WTC11 (cell line): ENCODE measurements around the gene DDX10. TPM values are rescaled to one million over a fixed set of nuclear protein-coding genes. Genes with fewer than 3 reads are reported as not detected.

Experiments
- ATAC-seq: fragments of 200-7000 bp; cut with Tn5 transposase; 2 replicates; pipeline ENCODE4 v1.10.0; 2021; ENCODE audit warnings: mild to moderate bottlenecking, moderate library complexity
- CTCF ChIA-PET: fragments of 300-600 bp; sonication (Branson Sonifier 250); formaldehyde crosslinking; loops from one replicate; lab custom pipeline; 2021; ENCODE audit warnings: antibody characterized with exemption; lab: Charles Lee
- POLR2A ChIA-PET: fragments of 350-600 bp; sonication (Branson Sonifier 250); formaldehyde crosslinking; loops from one replicate; lab custom pipeline; 2021; ENCODE audit warnings: antibody characterized with exemption; lab: Charles Lee
- DNase-seq: peaks from one replicate; pipeline ENCODE4 v3.0.0; 2021; ENCODE audit warnings: low spot score
- H3K27ac Mint-ChIP-seq: 2 replicates; pipeline ENCODE4 v1.8.0; 2021; ENCODE audit warnings: mixed read lengths
- H3K27me3 Mint-ChIP-seq: 2 replicates; pipeline ENCODE4 v1.8.0; 2021; ENCODE audit warnings: low read depth, mild to moderate bottlenecking, moderate library complexity, mixed read lengths
- H3K36me3 Mint-ChIP-seq: 2 replicates; pipeline ENCODE4 v1.8.0; 2021; ENCODE audit warnings: mixed read lengths
- H3K4me1 Mint-ChIP-seq: 2 replicates; pipeline ENCODE4 v1.8.0; 2022; ENCODE audit warnings: mixed read lengths
- H3K4me3 Mint-ChIP-seq: 2 replicates; pipeline ENCODE4 v1.8.0; 2021; ENCODE audit warnings: mild to moderate bottlenecking, moderate library complexity, mixed read lengths
- H3K9me3 Mint-ChIP-seq: 2 replicates; pipeline ENCODE4 v1.8.0; 2021; ENCODE audit warnings: mixed read lengths
- ATF2 ChIP-seq: sonication (generic); formaldehyde crosslinking; IDR thresholded peaks from 2 replicates; pipeline ENCODE4 v1.8.1; 2022; ENCODE audit warnings: low read depth, missing genetic modification reagents, borderline replicate concordance
- CBFB ChIP-seq: sonication (generic); formaldehyde crosslinking; IDR thresholded peaks from 2 replicates; pipeline ENCODE4 v1.8.1; 2022; ENCODE audit warnings: mild to moderate bottlenecking, low read depth, missing genetic modification reagents
- ESRRA ChIP-seq: sonication (generic); formaldehyde crosslinking; IDR thresholded peaks from 2 replicates; pipeline ENCODE4 v1.8.1; 2022; ENCODE audit warnings: mild to moderate bottlenecking, missing genetic modification reagents, borderline replicate concordance
- ETV6 ChIP-seq: sonication (generic); formaldehyde crosslinking; IDR thresholded peaks from 2 replicates; pipeline ENCODE4 v1.8.1; 2022; ENCODE audit warnings: mild to moderate bottlenecking, missing genetic modification reagents
- FOXP4 ChIP-seq: sonication (generic); formaldehyde crosslinking; IDR thresholded peaks from 2 replicates; pipeline ENCODE4 v1.8.0; 2022; ENCODE audit warnings: mild to moderate bottlenecking, missing genetic modification reagents
- GABPB1 ChIP-seq: sonication (generic); formaldehyde crosslinking; IDR thresholded peaks from 2 replicates; pipeline ENCODE4 v1.8.1; 2023; ENCODE audit warnings: mild to moderate bottlenecking, missing genetic modification reagents
- IRF2 ChIP-seq: sonication (generic); formaldehyde crosslinking; IDR thresholded peaks from 2 replicates; pipeline ENCODE4 v1.8.0; 2022; ENCODE audit warnings: low read depth, missing genetic modification reagents, borderline replicate concordance
- JAZF1 ChIP-seq: fragments of 250-450 bp; sonication (Bioruptor Pico); IDR thresholded peaks from 2 replicates; pipeline ENCODE4 v1.9.0; 2021; ENCODE audit warnings: moderate library complexity, mild to moderate bottlenecking, inconsistent platforms
- MYBL2 ChIP-seq: sonication (generic); formaldehyde crosslinking; IDR thresholded peaks from 2 replicates; pipeline ENCODE4 v1.8.1; 2023; ENCODE audit warnings: mild to moderate bottlenecking, moderate library complexity, missing genetic modification reagents
- NR1H2 ChIP-seq: sonication (generic); formaldehyde crosslinking; IDR thresholded peaks from 2 replicates; pipeline ENCODE4 v1.9.0; 2021; ENCODE audit warnings: mild to moderate bottlenecking, moderate library complexity, missing genetic modification reagents
- NR2C2 ChIP-seq: sonication (generic); formaldehyde crosslinking; IDR thresholded peaks from 2 replicates; pipeline ENCODE4 v1.8.0; 2022; ENCODE audit warnings: mild to moderate bottlenecking, missing genetic modification reagents
- NR3C1 ChIP-seq: sonication (generic); formaldehyde crosslinking; conservative IDR thresholded peaks from 2 replicates; pipeline ENCODE4 v1.8.1; 2023; ENCODE audit warnings: low read depth, mild to moderate bottlenecking, missing genetic modification reagents
- PRRX2 ChIP-seq: fragments of 250-450 bp; sonication (Bioruptor Pico); IDR thresholded peaks from 2 replicates; pipeline ENCODE4 v1.8.0; 2021; ENCODE audit warnings: mild to moderate bottlenecking
- SMAD3 ChIP-seq: sonication (generic); formaldehyde crosslinking; IDR thresholded peaks from 2 replicates; pipeline ENCODE4 v1.8.0; 2022; ENCODE audit warnings: missing genetic modification reagents, mild to moderate bottlenecking, borderline replicate concordance
- TCF7 ChIP-seq: sonication (generic); formaldehyde crosslinking; IDR thresholded peaks from 2 replicates; pipeline ENCODE4 v1.8.0; 2022; ENCODE audit warnings: mild to moderate bottlenecking, low read depth, missing genetic modification reagents, moderate library complexity
- ZBTB21 ChIP-seq: sonication (generic); formaldehyde crosslinking; IDR thresholded peaks from 2 replicates; pipeline ENCODE4 v1.8.1; 2023; ENCODE audit warnings: mild to moderate bottlenecking, missing genetic modification reagents, borderline replicate concordance
- ZBTB43 ChIP-seq: sonication (generic); formaldehyde crosslinking; IDR thresholded peaks from 2 replicates; pipeline ENCODE4 v1.8.1; 2023; ENCODE audit warnings: mild to moderate bottlenecking, missing genetic modification reagents
- ZNF121 ChIP-seq: sonication (generic); formaldehyde crosslinking; IDR thresholded peaks from 2 replicates; pipeline ENCODE4 v1.8.0; 2023; ENCODE audit warnings: missing genetic modification reagents
- ZNF423 ChIP-seq: fragments of 250-450 bp; sonication (Bioruptor Pico); IDR thresholded peaks from 2 replicates; pipeline ENCODE4 v2.1.2; 2022; ENCODE audit warnings: mild to moderate bottlenecking, moderate library complexity
- total RNA-seq: library from RNA; stranded (reverse); gene quantifications from 3 replicates; pipeline ENCODE4 v1.2.3, GENCODE V29; 2021

Gene DDX10
- total RNA-seq, 1 experiment from 2014 or later = 56.8 TPM

GRCh38 chr11:108909921-108910320, 245.1 kb downstream of the DDX10 start:
- ATAC-seq = no peak
- CTCF ChIA-PET = no interaction called here

GRCh38 chr11:108912581-108912980, 247.7 kb downstream of the DDX10 start:
- no peak for TF ChIP-seq MYBL2
- TF ChIP-seq ZBTB43 (CRISPR knock-in tag) = no peak
- no peak for TF ChIP-seq ESRRA (CRISPR knock-in tag)
- TF ChIP-seq ZNF121 = no peak
- DNase-seq (no peak), ATAC-seq (no peak)
- ChIA-PET POLR2A (no interaction called here), CTCF (no interaction called here)
- Mint-ChIP-seq H3K4me3 (no peak overlapping the region), H3K36me3 (peaks cover under 1% of the 10 kb centered on the region; the same call in 1 of the 2 replicates), H3K27ac (no peak overlapping the region), H3K9me3 (no peaks in the 10 kb centered on the region), H3K27me3 (no peaks in the 10 kb centered on the region), H3K4me1 (peaks cover 26% of the 10 kb centered on the region)

More at GRCh38 chr11:108909921-108910320, 245.1 kb downstream of the DDX10 start:
- Mint-ChIP-seq H3K27ac (no peak overlapping the region), H3K9me3 (no peaks in the 10 kb centered on the region), H3K4me3 (no peak overlapping the region), H3K36me3 (no peaks in the 10 kb centered on the region), H3K4me1 (peaks cover 38% of the 10 kb centered on the region), H3K27me3 (no peaks in the 10 kb centered on the region)
- POLR2A ChIA-PET = no interaction called here
- DNase-seq = no peak
- TF ChIP-seq GABPB1 (CRISPR knock-in tag) (no peak), TCF7 (no peak), FOXP4 (CRISPR knock-in tag) (no peak), NR2C2 (no peak), JAZF1 (CRISPR knock-in tag) (no peak), CBFB (CRISPR knock-in tag) (no peak), ATF2 (CRISPR knock-in tag) (no peak), ZBTB43 (CRISPR knock-in tag) (no peak), ZNF423 (CRISPR knock-in tag) (no peak), ETV6 (CRISPR knock-in tag) (no peak), ZBTB21 (CRISPR knock-in tag) (no peak), ESRRA (CRISPR knock-in tag) (no peak), NR1H2 (CRISPR knock-in tag) (no peak), SMAD3 (CRISPR knock-in tag) (no peak), NR3C1 (no peak), PRRX2 (CRISPR knock-in tag) (no peak), IRF2 (CRISPR knock-in tag) (no peak)
